Gastrocnemius medialis (tissue), 4 donors: ENCODE data around the gene ACOT7.

Experiments used
- CTCF ChIP-seq, 5 experiments: fragments of 450-650 bp in 3 of 5; fragments of 200-600 bp in 2 of 5; sonication (generic) in 2 of 5; IDR thresholded peaks in 4 of 5; conservative IDR thresholded peaks in 1 of 5; 1 replicate in 4 of 5; 2 replicates in 1 of 5; pipeline ENCODE4 v1.5.1; 2016 to 2019; ENCODE audit warnings: antibody characterized with exemption in 5 of 5, mild to moderate bottlenecking in 3 of 5, moderate library complexity in 3 of 5
- POLR2A ChIP-seq, 2 donors: fragments of 450-650 bp; IDR thresholded peaks; one replicate each; pipeline ENCODE4 v1.6.1; 2017; ENCODE audit warnings: antibody characterized with exemption in 2 of 2, mild to moderate bottlenecking in 2 of 2, moderate library complexity in 2 of 2

GRCh38 chr1:6349254-6349943 is 44.2 kb downstream of the ACOT7 start:
- TF ChIP-seq CTCF (IDR thresholded peaks at IDR 0.05 in 4 of 5, conservative IDR thresholded peaks at IDR 0.05 in 1 of 5) (no peak), POLR2A (IDR thresholded peaks at IDR 0.05) (no peak)
